Measurements from ENCODE around the gene WNK3.

Gene WNK3

DNA sequence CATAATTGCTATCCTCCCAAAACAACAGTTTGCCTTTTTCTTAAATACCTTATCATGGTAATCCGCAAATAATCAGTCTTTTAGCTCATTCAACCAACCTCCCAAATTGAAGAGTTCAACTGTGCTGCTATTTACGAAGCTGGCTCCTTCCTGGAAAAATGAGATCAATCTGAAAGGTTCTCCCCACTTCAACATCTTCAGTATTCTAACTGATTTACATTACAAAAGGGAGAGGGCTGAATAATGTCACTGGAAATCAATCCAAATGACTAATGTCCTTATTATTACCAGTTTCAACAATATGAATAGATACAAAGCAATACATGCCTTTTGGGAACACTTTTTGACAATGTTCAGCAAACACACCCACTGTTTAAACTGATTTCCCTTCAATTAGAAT, 86.2 kb downstream of the WNK3 start:
- in situ Hi-C loops (cut with HindIII; ENCODE audit: low sequenced_read_pairs), result no loop called here
- TF ChIP-seq, protein P1, sequence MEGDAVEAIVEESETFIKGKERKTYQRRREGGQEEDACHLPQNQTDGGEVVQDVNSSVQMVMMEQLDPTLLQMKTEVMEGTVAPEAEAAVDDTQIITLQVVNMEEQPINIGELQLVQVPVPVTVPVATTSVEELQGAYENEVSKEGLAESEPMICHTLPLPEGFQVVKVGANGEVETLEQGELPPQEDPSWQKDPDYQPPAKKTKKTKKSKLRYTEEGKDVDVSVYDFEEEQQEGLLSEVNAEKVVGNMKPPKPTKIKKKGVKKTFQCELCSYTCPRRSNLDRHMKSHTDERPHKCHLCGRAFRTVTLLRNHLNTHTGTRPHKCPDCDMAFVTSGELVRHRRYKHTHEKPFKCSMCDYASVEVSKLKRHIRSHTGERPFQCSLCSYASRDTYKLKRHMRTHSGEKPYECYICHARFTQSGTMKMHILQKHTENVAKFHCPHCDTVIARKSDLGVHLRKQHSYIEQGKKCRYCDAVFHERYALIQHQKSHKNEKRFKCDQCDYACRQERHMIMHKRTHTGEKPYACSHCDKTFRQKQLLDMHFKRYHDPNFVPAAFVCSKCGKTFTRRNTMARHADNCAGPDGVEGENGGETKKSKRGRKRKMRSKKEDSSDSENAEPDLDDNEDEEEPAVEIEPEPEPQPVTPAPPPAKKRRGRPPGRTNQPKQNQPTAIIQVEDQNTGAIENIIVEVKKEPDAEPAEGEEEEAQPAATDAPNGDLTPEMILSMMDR (IDR thresholded peaks at IDR 0.05; ENCODE audit: low read depth, low read length), result no peak
- no peak for DNase-seq (ENCODE audit: low read depth, low spot score)
- no peak overlapping the region for H3K4me3 ChIP-seq (ENCODE audit: low read depth, low read length)

DNA sequence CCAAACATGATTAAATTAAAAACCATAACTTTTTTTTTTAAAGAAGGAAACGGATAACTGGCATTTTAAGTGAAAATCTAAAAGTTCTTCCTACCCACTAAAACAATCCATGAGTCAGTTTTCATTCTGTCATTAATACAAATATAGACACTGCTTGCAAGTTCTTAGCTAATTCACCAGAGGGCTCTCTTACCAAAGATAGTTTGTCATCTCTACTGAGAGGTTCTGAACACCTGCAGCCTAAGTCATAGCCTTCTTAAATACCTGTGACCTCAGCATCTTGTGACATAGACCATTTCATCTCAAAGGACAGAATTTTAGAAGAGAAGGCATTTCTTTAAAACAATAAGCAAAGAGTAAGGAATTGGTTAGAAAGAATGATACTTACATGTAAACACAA, 109.5 kb downstream of the WNK3 start:
- in situ Hi-C loops (cut with HindIII; ENCODE audit: low sequenced_read_pairs), result no loop called here
- TF ChIP-seq, protein P1 (IDR thresholded peaks at IDR 0.05; ENCODE audit: low read depth, low read length), result peak; percentile 39
- DNase-seq (ENCODE audit: low read depth, low spot score), result peak; percentile 20
- H3K4me3 ChIP-seq (ENCODE audit: low read depth, low read length), result no peak overlapping the region

DNA sequence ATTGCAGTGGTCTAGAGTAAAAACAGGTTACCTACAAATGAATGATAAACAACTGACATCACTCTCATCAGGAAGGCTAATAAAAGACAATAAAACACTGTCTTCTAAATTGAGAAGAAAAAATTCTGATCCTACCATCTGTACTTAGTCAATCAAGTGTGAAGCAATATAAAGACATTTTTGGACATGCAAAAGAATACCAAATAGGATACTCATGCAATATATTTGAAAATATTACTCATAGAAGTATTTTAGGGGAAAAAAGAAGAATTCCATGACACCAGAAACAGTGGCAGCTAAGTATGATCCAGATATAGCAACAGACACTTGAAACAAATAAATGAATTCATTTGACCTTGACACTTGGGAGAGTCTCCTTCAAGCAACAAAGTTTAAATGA, 111.0 kb downstream of the WNK3 start:
- H3K4me3 ChIP-seq (ENCODE audit: low read depth, low read length), result no peak overlapping the region
- in situ Hi-C loops (cut with HindIII; ENCODE audit: low sequenced_read_pairs), result no loop called here
- DNase-seq (ENCODE audit: low read depth, low spot score), result no peak
- TF ChIP-seq, protein P1 (IDR thresholded peaks at IDR 0.05; ENCODE audit: low read depth, low read length), result no peak

DNA sequence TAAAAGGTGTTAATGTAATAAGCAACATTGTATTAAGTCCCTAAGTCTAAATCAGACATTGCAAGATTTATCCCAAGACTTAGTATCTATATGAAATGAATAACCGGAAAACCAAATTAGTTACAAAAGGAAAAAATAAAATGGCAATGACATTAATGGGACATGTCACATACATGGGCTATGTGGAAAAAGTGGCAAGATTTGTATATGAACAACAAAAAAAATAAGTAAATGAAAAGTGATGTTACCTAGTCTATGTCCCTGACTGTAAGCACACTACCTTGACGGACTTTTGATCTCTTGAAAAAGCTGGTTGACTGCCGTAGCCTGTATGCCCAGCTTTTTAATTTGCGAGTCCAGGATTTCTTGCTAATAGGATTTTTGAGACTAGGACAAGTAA, 119.3 kb downstream of the WNK3 start:
- DNase-seq (ENCODE audit: low read depth, low spot score), result peak; percentile 7
- TF ChIP-seq, protein P1 (IDR thresholded peaks at IDR 0.05; ENCODE audit: low read depth, low read length), result no peak
- no peak overlapping the region for H3K4me3 ChIP-seq (ENCODE audit: low read depth, low read length)
- in situ Hi-C loops (cut with HindIII; ENCODE audit: low sequenced_read_pairs), result no loop called here

DNA sequence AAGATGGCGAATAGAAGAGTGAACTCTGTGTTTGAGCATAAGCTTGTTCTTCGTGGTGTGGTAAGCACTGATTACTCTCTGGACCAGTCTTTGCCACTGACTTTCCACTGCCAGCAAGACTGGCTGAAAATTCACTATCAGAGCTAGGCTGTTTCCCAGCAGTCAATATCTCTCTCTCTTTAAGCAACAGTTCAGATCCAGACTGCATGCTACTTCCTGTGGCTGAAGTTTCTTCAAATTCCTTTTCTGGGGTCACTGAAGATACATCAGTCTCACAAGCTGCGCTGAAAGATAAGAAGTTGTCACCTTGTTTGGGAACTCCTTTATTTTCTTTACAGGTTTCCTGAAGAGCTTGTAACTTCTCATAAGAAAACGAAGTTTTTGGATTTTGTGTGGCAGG, 120.8 kb downstream of the WNK3 start:
- H3K4me3 ChIP-seq (ENCODE audit: low read depth, low read length), result no peak overlapping the region
- TF ChIP-seq, protein P1 (IDR thresholded peaks at IDR 0.05; ENCODE audit: low read depth, low read length), result no peak
- in situ Hi-C loops (cut with HindIII; ENCODE audit: low sequenced_read_pairs), result no loop called here
- no peak for DNase-seq (ENCODE audit: low read depth, low spot score)

DNA sequence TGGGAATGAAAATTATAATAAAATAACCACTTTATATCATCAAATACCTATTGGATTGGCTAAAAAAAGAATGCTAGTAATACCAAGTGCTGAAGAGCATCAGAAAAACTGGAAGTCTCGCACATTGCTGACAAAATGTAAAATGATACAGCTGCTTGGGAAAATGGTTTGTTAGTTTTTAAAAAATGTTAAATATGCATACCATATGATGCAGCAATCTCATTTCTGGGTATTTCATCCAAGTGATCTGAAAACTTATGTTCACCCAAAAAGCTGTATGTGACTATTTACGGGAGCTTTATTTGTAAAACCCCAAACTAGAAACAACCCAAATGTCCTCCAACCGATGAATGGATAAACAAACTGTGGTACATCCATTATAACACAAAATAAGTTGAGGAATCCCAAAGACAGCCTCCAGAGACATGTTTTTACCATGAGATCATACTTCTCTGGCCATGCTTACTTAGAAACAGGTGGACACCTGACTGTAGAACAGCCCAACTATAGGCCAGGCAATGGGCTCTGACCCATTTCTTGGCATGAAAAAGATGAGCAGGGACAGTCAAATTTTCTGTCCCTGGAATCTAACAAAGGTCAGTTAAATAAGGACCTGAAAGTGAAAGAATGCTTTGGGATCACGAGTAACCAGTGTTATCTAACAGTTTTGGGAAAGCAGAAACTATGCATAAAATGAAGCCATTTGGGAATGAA, 127.3 kb downstream of the WNK3 start:
- TF ChIP-seq, protein P1 (IDR thresholded peaks at IDR 0.05; ENCODE audit: low read depth, low read length), result no peak
- H3K4me3 ChIP-seq (ENCODE audit: low read depth, low read length), result no peak overlapping the region
- in situ Hi-C loops (cut with HindIII; ENCODE audit: low sequenced_read_pairs), result no loop called here
- no peak for DNase-seq (ENCODE audit: low read depth, low spot score)

Measured in astrocyte of the spinal cord (primary cell).